ENCODE results near the gene GPX1.

The GPX1 gene

GRCh38 chr3:49310677-49311076 is 47.5 kb downstream of the GPX1 start:
- no peak for DNase-seq
